HG02852 (cell line): ENCODE measurements around the gene PIGW.
A peak's percentile ranks its signal among the peaks of the same experiment; 100 is the strongest.
"Not testable (repeated sequence)": the region's sequence is repeated elsewhere in the genome, so short reads cannot be mapped to it uniquely, and the experiment has no call there.

Experiments used
- ATAC-seq: cut with Tn5 transposase; IDR thresholded peaks from one replicate; pipeline ENCODE4 v1.9.1; 2021; ENCODE audit warnings: mild to moderate bottlenecking, moderate library complexity; ENCODE audit not compliant: unreplicated experiment

PIGW gene

DNA sequence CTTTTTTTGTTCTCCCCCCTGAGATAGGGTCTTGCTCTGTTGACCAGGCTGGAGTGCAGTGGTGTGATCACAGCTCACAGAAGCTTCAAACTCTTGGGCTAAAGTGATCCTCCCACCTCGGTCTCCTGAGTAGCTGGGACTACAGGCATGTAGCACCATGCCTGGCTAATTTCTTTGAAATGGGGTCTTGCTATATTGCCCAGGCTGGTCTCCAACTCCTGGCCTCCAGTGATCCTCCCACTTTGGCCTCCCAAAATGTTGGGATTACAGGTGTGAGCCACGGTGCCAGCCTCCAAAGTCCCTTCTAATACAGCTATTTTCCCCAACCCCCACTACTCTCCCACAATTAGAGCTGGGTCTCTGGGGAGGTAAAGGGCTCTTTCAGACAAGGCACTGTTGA is 26.3 kb upstream of the PIGW start:
- not testable (repeated sequence) for ATAC-seq

DNA sequence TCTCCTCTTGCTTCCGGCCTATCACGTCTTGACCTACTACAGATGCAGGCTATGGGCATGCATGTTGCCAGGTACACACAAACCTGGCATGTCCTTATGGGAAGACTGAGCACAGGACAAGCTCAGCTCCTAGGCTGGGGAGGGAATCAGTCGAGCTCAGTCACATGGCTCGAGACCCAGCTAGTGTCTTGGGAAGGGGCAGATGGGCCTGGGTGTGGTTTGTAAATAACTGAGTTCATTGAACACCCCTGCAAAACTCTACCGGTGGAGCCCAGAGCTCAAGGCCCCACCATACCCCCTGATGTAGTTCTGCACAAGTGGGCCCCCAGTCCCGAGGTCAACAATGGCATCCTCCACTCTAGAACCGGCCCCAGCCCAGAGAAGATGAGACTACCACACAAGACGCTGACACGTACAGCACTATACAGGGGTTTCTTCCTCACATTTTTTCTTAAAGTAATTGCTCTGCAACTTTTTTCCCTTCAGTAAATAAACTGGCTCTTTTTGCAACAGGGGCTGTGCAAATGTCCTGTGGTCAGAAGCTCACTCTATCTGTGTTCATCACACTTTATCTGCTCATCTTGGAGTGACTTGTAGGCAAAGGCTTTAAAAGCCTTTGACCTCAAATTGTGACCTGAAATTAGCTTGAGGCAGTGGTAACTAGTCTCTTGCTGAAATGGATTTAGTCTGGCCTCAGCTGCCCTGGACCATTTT is 25.4 kb upstream of the PIGW start:
- no peak for ATAC-seq

DNA sequence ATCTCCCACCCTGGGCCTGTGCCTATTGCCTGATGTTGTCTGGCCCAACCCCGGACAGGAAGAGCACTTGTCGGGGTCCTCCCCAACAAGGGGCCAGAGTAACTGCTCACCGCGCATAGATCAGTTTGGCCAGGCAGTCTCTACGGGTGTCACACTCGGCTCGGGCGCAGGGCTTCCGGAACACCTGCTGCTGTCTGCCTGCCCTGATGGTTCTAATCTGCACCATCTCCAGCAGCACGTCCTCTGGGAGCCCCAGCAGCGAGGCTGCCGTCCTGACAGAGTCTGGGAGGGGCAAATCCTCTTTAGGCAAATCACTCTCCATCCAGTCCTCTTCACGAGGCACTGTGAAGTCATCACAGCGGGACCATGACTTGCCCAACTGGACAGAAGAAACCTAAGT is 24.2 kb upstream of the PIGW start:
- no peak for ATAC-seq

DNA sequence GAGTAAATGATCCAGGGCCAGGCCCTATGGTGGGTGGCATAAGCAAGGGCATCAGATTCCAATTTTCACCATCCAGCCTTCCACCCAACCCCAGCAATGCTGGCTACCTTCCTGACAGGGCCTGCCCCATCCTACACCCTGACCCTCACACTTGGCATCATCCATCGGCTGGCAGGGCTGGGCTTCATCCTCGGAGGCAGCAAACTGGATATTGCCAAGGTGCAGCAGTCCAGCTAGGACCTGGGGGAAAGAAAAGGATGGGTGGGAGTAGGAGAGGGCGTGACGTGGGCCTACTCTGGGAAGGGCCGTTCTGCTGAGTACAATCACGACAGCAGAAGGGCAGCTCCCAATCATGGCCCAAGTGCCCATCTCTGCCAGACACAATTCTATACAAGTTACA is 23.6 kb upstream of the PIGW start:
- no peak for ATAC-seq

DNA sequence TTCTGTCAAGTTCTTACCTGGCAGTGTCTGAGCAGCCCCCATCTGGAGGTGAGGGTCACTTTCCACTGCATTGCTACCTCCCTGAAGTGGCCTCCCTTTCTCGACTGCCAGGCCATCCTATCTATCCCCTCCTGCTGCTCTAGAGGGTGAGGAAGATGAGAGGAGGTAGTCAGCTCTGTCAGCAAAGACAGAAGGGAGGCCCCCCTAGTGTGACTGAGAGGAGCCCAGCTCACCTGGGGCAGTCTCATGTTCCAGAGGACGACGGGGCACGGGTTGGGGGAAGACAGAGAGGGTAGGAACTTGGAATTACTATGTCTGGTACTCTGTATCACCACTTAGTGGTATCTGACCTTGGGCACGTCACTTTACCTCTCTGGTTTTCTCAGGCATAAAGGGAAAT is 22.1 kb upstream of the PIGW start:
- no peak for ATAC-seq

DNA sequence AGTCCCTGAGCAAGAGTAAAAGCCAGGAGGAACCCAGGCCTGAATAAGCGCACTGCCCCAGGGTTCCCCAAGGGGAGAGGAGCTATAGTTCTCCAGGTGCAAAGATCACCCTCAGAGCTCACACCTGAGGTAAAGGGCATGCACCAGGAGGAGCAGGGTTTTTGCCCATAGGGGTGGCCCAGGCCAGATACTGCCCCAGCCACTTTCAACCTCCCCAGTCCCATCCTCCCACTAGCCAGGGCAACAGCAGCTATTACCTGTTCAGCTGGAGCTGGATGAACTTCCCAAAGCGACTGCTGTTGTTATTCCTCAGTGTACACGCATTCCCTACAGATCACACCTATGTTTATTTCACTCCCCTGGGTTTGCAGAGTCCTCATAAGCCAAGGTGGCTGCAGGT is 19.9 kb upstream of the PIGW start:
- ATAC-seq = no peak

DNA sequence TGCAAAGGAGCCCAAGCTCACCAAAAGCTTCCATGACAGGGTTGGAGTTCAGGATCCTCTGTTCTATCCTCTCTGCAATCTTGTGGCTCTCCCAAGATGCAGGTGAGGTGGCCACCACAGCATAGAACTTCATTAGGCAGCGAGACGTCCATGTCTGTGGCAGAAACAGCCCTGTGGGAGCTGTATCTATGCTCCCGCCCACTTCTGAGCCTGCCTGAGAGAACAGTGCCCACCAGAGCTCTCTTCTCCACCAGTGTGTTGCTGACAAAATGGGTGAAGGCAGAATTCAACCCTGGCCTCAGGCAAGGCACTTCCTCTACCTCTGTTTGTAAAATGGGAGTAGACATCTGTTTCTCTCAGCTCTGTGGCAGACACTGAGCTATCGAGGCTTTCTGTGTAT is 18.9 kb upstream of the PIGW start:
- ATAC-seq = no peak

DNA sequence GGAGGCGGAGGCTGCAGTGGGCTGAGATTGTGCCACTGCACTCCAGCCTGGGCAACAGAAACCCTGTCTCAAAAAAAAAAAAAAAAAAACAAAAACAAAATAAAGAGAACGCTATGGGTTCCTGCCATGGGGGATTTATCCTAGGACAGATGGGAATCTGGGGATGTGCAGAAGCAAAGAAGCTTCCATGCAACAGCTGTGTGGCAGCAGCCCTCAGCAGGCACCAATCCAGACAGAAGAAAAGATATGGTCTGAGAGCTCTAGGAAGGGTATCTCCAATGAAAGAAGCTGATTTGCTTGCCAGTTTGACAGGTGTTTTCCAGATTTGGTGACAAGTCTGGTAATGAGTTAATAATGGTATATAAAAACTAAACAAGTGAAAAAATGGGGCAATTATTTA is 11.7 kb upstream of the PIGW start:
- no peak for ATAC-seq

DNA sequence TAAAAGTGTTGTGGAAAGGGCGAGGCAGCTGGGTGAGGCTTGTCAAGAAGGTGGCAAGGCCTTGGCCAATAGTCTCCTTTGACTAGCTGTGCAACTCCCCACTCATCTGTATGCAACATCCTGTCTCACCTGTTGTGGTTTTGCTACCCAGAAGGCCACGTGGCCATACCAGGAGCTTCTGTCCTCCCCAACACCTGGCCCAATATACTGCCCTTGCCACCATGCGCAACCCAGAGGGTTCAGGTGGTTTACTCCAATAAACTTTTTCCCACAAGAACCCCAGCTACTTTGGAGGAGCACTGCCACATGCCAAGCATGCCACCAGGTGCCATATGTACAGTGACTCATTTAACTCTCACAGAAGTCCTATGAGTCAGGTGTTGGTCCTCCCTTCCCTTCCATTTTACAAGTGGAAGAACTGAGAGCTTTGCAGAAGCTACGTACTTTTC is 10.3 kb upstream of the PIGW start:
- no peak for ATAC-seq

DNA sequence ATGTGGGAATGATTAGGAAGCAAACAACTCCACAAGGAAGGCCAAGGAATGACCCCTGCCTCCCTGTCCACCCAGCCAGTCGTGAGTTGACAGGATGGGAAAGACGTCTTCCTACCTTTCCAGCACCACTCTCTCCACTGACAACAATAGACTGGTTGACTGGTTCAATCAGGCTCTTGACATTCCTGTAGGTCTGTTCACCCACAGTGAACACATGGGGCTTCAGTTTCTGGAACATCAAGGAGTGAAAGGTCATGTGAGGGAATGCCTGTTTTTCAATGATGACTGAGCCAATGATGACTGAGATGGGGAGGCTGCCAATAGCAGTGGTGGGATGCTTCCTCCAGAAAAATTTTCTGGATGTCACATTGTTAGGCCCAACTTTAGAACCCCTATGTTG is 9.7 kb upstream of the PIGW start:
- ATAC-seq = no peak

DNA sequence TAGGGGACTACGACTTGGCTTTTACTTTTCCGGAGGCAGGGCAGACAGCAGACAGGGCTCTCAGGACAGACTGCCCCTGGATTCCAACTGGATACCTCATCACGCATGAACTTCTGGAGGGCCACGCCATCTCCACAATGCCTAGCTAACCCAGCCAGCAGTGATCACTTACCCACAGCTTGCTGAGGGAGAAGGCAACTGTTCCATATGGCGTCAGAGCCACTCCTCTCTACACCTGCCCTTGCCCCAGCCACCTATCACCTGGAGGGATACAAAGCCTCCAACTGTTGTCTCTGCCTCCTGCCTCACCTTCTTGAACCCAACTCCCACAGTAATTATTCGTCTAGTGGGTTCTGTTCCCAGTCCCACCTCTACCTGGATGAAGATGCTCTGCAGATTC is 8.9 kb upstream of the PIGW start:
- no peak for ATAC-seq

DNA sequence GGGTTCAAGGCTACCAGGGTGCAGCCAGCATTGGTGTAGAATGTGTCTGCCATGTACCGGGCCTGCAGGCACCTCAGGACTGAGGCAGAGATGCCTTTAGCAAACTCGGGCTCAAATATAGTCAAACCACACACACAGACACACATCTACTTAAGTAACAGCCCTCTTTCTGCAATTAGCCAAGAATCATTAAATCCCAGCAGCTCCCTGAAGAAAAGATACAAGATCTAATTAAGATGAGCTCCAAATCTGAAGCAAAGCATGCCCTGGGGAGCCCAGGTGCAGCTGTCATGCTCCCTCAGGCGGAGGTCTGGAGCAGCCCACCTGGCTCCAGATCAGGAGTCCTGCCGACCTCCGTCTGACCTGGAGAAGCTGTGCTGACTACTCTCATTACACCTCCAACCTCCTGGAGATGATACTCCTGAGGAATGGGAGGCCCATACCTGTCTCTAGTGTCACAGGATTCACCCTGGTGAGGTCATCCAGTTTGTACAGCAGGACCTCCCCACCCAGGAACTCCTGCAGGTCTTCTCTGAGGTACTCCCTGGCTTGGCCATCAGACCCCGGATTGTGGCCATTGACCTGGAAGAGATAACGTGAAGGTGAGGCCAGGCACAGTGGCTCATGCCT is 7.1 kb upstream of the PIGW start:
- no peak for ATAC-seq

DNA sequence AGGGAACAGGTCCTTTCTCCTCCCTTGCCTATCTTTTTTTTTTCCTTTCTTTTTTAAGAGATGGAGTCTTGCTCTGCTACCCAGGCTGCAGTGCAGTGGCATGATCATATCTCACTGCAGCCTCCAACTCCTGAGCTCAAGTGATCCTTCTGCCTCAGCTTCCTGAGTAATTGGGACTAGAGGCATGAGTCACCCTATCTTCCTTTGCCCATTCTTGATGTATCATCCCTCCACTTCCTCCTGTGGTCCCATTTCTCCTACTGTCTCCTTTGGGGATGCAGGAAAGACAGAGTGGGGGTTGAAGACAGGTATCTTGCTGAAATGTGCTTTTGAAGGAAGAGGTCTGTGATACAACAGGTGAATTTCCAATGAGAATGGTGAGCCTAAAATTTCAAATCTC is 5.7 kb upstream of the PIGW start:
- ATAC-seq = no peak

DNA sequence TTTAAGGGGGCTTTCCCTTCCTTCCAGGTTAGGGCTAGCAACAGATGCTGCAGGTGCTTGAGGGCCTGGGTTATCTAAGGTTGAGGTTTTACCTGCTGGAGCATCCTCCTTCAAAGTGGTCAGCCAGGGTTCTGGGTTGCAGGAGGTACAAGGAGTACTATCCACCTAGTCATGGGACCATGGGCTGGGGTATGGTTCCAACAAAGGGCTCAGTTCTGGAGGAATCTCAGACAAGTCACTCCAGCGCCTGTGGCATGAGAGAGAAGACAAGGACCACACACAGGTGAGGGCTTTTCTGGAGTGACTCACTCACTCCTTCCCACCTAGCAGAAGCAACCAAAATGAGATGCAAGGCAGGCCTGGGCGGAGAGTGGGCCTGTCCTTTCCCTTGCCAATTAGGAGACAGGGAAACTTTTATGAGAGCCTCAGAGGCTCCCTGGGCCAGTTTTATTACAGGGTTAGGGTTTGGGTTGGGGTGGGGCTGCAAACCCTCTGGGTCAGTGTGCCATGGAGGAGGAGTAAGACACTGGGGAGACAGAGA is 2.3 kb upstream of the PIGW start:
- no peak for ATAC-seq

DNA sequence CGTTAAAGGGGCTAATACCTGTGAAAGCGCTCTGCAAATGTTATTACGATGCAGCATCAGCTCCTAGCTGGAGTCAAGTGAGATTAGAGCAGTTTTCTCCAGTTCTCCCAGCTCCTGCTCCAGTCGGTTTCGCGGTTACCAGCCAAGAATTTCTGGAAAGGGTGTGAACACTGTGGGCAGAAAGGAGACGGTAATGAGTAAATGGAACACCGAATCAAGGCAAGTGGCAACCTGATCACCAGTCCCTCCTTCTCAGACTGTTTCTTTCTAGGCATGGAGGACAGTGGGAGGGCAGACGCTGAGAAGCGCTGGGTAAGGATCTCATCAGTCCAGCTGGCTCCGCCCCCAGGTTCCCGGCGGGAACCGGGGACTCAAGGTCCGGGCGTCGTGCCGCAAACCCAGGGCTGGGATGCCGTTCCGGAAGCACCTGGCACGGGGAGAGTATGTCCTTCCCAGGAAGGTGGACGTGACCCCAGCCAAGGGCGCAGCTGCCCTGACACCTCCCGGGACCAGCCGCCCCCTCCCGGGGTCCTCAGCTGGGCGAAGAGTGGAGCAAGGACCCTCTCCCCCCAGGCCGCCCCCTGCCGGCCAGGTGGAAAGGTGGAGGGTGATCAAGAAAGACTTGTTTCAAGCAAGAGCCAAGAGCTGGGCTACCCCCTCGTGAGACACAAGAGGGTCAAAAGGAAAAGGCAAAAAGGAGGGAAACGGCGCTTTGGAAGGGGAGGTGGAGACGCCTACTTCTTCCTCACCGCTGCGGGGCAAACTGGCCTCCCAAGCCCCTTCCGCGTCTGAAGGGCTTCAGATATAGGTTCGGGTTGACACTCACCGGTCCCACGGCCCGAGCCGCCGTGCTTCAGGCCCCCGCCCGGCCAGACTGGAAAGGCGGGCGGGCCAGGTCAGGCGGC is 600 bp upstream of the PIGW start:
- peak; percentile 31 for ATAC-seq

DNA sequence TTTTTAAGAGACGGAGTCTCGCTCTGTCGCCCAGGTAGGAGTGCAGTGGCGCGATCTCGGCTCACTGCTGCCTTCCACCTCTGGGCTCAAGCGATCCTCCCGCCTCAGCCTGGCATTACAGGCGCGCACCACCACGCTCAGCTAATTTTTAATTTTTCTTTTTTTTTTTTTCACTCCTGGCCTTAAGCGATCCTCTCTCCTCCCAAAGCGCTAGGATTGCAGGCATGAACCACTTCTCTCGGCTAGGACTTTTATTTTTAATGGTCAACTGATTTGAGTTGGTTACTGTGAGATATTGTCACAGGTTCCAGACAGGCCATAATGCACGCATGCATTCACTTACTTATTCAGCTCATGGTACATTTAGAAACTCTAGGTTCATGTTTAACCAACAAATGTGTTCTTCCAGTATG is 888 bp downstream of the PIGW start:
- ATAC-seq = no peak

DNA sequence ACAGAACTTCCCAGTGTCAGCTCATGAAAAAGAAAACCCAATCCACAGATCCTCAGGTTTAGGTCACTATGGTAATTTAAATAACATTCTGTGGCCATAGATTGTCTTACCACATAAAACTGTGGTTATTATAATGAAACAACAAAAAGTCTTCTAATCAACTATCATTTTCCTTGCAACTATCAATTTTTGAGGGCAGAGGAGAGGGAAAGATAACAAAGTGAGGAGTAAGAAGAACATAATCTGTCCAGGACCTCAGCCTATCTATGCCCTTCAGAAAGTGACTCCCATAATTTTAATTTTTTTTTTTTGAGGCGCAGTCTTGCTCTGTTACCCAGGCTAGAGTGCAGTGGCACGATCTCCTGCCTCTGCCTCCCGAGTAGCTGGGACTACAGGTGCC is 5.9 kb downstream of the PIGW start:
- ATAC-seq = no peak

DNA sequence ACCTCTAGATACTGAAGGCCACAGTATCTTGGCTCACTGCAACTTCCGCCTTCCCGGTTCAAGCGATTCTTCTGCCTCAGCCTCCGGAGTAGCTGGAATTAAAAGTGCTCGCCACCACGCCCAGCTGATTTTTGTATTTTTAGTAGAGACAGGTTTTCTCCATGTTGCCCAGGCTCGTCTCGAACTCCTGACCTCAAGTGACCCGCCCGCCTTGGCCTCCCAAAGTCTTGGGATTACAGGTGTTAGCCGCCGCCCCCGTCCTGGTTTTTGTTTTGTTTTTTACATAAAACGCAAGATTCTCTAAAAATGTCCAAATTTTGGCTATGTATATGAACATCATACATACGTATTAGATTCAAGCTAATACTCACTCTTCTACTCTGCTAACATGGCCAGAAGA is 8.0 kb downstream of the PIGW start:
- ATAC-seq = no peak

DNA sequence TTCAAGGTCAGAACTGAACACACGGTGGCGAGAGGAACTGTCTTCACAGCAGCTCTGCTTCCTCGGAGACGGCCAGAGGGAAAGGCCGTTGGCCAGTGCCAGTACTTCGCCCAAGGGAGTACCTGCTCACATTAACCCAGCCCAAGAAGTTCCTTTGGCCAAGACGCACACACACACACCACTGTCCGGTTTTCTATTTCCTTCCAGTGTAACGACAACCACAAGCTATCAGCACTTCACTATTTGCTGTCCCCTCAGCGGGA is 9.2 kb downstream of the PIGW start:
- no peak for ATAC-seq

DNA sequence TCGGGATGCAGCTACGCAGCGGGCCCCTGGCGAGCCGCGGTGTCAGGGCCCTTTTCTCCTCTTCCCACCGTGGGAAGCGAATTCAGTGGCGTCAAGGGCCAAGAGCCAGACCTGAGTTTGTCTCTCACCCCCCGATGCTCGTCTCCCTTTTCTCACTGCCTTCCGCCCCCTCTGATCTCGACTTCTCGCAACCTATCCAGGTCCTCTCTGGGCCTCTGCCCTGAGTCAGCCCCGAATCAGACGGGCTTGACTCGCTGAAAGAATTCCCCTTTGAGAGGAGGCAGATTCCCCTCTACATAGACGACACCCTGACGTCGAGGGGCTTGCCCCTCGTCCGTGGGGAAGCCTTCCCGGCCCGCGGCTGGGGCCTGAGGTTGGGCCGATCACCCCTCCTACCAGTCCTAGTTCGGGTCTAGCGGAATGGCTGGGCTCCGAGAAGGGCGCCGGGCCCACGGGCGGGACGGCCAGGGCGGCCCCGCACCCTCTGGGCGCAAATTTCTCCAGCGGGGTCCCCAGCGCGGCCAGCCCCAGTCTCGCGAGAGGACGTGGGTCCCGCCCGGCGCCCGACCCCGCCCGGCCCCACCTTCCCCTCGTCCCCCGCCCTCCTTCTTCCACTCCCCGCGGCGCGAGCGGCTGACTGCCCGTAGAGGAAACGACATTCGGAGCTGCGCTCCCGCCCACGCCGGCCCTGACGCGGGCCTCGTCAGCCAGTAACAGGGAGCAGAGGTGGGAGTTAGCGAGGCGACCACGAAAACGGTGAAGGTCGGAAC is 9.7 kb downstream of the PIGW start, which contains the start of gene GGNBP2:
GGNBP2 (plus strand) TSS at position 613 of the 770 bp plus-strand sequence. CDS start 806 bp downstream, outside the sequence.
- ATAC-seq = peak; percentile 49

DNA sequence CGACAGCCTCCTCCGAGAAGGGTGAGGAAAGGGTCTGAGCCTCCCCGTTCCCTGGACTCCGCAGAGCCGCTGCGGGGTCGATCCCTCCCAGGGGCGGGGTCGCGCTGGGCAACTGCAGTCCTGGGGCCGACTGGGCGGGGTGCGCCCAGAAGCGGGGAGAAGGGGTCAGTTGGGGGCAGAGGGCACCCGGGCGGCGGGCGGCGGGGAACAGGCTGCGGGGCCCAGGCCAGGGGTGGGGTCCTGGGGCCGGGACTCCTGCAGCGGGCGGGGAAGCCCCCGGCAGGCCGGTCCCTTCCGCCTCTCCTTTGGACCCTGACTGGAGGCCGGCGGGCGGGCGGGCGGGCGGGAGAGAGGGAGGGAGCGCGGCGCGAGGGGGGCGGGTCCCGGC is 10.3 kb downstream of the PIGW start:
- peak; percentile 31 for ATAC-seq
